HEK293 (cell line): ENCODE data around the gene AKT3.

Source experiments
- CTCF ChIA-PET: fragments of 350-600 bp; formaldehyde crosslinking; extraction: SDS; loops from one replicate; lab custom pipeline; 2021; ENCODE audit warnings: antibody characterized with exemption; lab: Yijun Ruan, JAX
- POLR2A ChIA-PET: fragments of 300-600 bp; formaldehyde crosslinking; extraction: SDS; loops from one replicate; lab custom pipeline; 2020; ENCODE audit warnings: antibody characterized with exemption, inconsistent platforms; lab: Yijun Ruan, JAX
- H3K27ac ChIP-seq: fragments of 200-500 bp; sonication (Bioruptor generic); 2 replicates; pipeline ENCODE4 v1.5.1; 2014; ENCODE audit warnings: low read depth, low read length, control low read depth, inconsistent platforms; ENCODE audit errors: extremely low read depth
- H3K36me3 ChIP-seq, 2 experiments: fragments of 200-500 bp in 1 of 2; sonication (Bioruptor generic) in 1 of 2; 1 replicate in 1 of 2; 2 replicates in 1 of 2; pipeline ENCODE4 v1.5.1; 2014 to 2017; ENCODE audit warnings: inconsistent platforms in 2 of 2, low read length in 2 of 2; ENCODE audit not compliant: control insufficient read depth in 2 of 2, insufficient read depth in 1 of 2
- H3K4me1 ChIP-seq: fragments of 200-500 bp; sonication (Bioruptor generic); 2 replicates; pipeline ENCODE4 v1.5.1; 2014; ENCODE audit warnings: mild to moderate bottlenecking, low read length, inconsistent platforms; ENCODE audit not compliant: control insufficient read depth, insufficient read depth
- H3K4me3 ChIP-seq: 2 replicates; pipeline ENCODE4 v1.5.1; 2011; ENCODE audit warnings: low read depth, mild to moderate bottlenecking, control low read depth, low read length, moderate library complexity
- H3K9me3 ChIP-seq: fragments of 200-500 bp; sonication (Bioruptor generic); 2 replicates; pipeline ENCODE4 v1.5.1; 2014; ENCODE audit warnings: low read depth, low read length, inconsistent platforms; ENCODE audit not compliant: control insufficient read depth, insufficient read depth
- GLIS1 ChIP-seq: fragments of 450-650 bp; formaldehyde crosslinking; IDR thresholded peaks from 2 replicates; pipeline ENCODE4 v1.5.1; 2016; ENCODE audit warnings: missing biosample characterization, missing genetic modification characterization
- HIC1 ChIP-seq: fragments of 450-650 bp; formaldehyde crosslinking; IDR thresholded peaks from 2 replicates; pipeline ENCODE4 v1.5.1; 2016; ENCODE audit warnings: missing biosample characterization, missing genetic modification characterization
- HOXA7 ChIP-seq: sonication (generic); formaldehyde crosslinking; IDR thresholded peaks from 2 replicates; pipeline ENCODE4 v1.8.1; 2022; ENCODE audit warnings: missing genetic modification reagents, borderline replicate concordance
- PRDM10 ChIP-seq: fragments of 450-650 bp; formaldehyde crosslinking; IDR thresholded peaks from 2 replicates; pipeline ENCODE4 v1.5.1; 2016; ENCODE audit warnings: missing biosample characterization, missing genetic modification characterization
- YY1 ChIP-seq: fragments of 450-650 bp; formaldehyde crosslinking; IDR thresholded peaks from 2 replicates; pipeline ENCODE4 v1.5.1; 2018; ENCODE audit warnings: missing biosample characterization, missing genetic modification characterization
- ZBTB10 ChIP-seq: fragments of 450-650 bp; formaldehyde crosslinking; IDR thresholded peaks from 2 replicates; pipeline ENCODE4 v1.5.1; 2016; ENCODE audit warnings: missing biosample characterization, missing genetic modification characterization
- ZNF175 ChIP-seq: fragments of 450-650 bp; formaldehyde crosslinking; IDR thresholded peaks from 2 replicates; pipeline ENCODE4 v1.5.1; 2016; ENCODE audit warnings: missing biosample characterization, missing genetic modification characterization
- ZNF2 ChIP-seq: fragments of 450-650 bp; formaldehyde crosslinking; IDR thresholded peaks from 2 replicates; pipeline ENCODE4 v1.5.1; 2016; ENCODE audit warnings: missing biosample characterization, missing genetic modification characterization
- ZNF223 ChIP-seq: fragments of 450-650 bp; formaldehyde crosslinking; IDR thresholded peaks from 2 replicates; pipeline ENCODE4 v1.5.1; 2016; ENCODE audit warnings: missing biosample characterization, missing genetic modification characterization
- ZNF354C ChIP-seq: fragments of 450-650 bp; formaldehyde crosslinking; IDR thresholded peaks from 2 replicates; pipeline ENCODE4 v1.5.1; 2016; ENCODE audit warnings: missing biosample characterization, missing genetic modification characterization, low read depth, borderline replicate concordance
- ZNF394 ChIP-seq: fragments of 450-650 bp; formaldehyde crosslinking; IDR thresholded peaks from 2 replicates; pipeline ENCODE4 v1.5.1; 2016; ENCODE audit warnings: missing biosample characterization, missing genetic modification characterization, mild to moderate bottlenecking, moderate library complexity, borderline replicate concordance
- ZNF48 ChIP-seq: fragments of 450-650 bp; formaldehyde crosslinking; IDR thresholded peaks from 2 replicates; pipeline ENCODE4 v1.5.1; 2016; ENCODE audit warnings: missing biosample characterization, missing genetic modification characterization
- ZNF513 ChIP-seq: fragments of 450-650 bp; IDR thresholded peaks from 2 replicates; pipeline ENCODE4 v1.5.1; 2018; ENCODE audit warnings: missing biosample characterization, missing genetic modification characterization
- ZNF518A ChIP-seq: fragments of 450-650 bp; formaldehyde crosslinking; conservative IDR thresholded peaks from 2 replicates; pipeline ENCODE4 v1.5.1; 2016; ENCODE audit warnings: low read depth, missing biosample characterization, missing genetic modification characterization
- ZNF626 ChIP-seq: fragments of 450-650 bp; sonication (Bioruptor Pico); formaldehyde crosslinking; IDR thresholded peaks from 2 replicates; pipeline ENCODE4 v1.5.1; 2018; ENCODE audit warnings: missing biosample characterization, missing genetic modification characterization, inconsistent platforms
- ZNF645 ChIP-seq: fragments of 450-650 bp; formaldehyde crosslinking; IDR thresholded peaks from 2 replicates; pipeline ENCODE4; 2016; ENCODE audit warnings: missing biosample characterization, missing genetic modification characterization

The AKT3 gene

GRCh38 chr1:243855616-243856318 lies 5.7 kb upstream of the AKT3 start:
- H3K4me3 ChIP-seq = no peak overlapping the region
- CTCF ChIA-PET = interaction anchor here (0.7 kb wide), 1 partner anchor 418 kb away, joined by 3 read pairs; no protein-coding TSS in a partner anchor
- POLR2A ChIA-PET = interaction anchor here (1.0 kb wide), 1 partner anchor 192 kb away, joined by 3 read pairs; no protein-coding TSS in a partner anchor
- TF ChIP-seq ZNF223 (tag by site-specific recombination) (no peak), ZNF626 (no peak), GLIS1 (tag by site-specific recombination) (no peak), PRDM10 (no peak), ZNF394 (tag by site-specific recombination) (no peak), ZNF175 (no peak), ZBTB10 (tag by site-specific recombination) (no peak), ZNF513 (no peak), ZNF645 (no peak), ZNF354C (tag by site-specific recombination) (no peak), YY1 (no peak), ZNF2 (tag by site-specific recombination) (no peak), ZNF48 (tag by site-specific recombination) (no peak), ZNF518A (tag by site-specific recombination) (no peak), HIC1 (tag by site-specific recombination) (no peak), HOXA7 (CRISPR knock-in tag) (no peak)
- no peaks in the 10 kb centered on the region for H3K9me3 ChIP-seq
- peaks cover 4% of the 10 kb centered on the region; the same call in 1 of the 2 replicates for H3K4me1 ChIP-seq
- no peaks in the 10 kb centered on the region for H3K36me3 ChIP-seq
- H3K27ac ChIP-seq = no peak overlapping the region
